ENCODE results near the gene OR2V2.

The OR2V2 gene

DNA sequence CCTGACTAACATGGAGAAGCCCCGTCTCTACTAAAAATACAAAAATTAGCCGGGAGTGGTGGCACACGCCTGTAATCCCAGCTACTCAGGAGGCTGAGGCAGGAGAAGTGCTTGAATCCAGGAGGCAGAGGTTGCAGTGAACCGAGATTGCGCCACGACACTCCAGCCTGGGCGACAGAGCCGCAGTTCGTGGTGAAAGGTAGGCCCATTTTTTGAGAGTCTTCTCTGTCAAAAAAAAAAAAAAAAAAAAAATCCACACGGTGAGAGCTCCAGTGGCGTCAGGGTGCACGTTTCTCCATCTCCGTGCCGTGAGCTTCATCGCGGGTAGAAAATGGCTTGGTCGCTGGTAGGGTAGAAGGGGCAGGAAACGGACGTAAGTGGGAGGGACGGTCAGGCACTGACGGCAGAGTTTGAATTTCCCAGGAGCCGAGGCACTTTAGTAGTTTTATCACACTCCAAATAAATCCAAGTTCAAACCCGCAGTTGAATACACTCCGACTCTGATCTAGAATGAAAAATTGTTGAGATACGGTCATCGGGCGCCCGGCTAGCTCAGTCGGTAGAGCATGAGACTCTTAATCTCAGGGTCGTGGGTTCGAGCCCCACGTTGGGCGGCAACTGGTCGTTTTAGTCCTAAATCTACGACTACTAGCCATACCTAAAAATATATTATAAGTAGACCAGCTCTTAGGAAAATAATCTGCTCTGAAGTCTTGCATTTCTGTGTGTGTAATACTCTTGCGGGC lies 60.0 kb downstream of the OR2V2 start:
- DNase-seq (ENCODE audit: low spot score) = no peak

DNA sequence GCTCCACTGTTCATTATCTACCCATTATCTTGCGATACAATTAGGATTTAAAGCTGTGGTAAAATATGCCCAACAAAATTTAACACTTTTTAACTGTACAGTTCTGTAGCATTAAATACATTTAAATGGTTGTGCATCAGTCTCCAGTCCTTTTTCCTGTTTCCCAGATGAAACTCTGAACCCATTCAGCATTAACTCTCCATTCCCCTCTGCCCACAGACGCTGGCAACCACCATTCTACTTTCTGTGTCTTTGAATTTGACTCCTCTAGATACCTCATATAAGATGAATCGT lies 60.5 kb downstream of the OR2V2 start:
- no peak for DNase-seq (ENCODE audit: low spot score)

Data from iPS-NIHi11 (cell line).